Vagina (tissue), 2 donors: ENCODE measurements around the gene TPTE. TPM values are rescaled to one million over a fixed set of nuclear protein-coding genes. Genes with fewer than 3 reads are reported as not detected.
"Not testable (repeated sequence)": the region's sequence is repeated elsewhere in the genome, so short reads cannot be mapped to it uniquely, and the experiment has no call there.

Experiments
- DNase-seq, 2 donors: peaks; one replicate each; pipeline ENCODE4 v3.0.0-alpha.2; 2017; ENCODE audit errors: extremely low spot score in 2 of 2
- H3K27ac ChIP-seq: fragments of 200-600 bp; sonication (generic); one replicate; pipeline ENCODE4 v1.5.1; 2019
- H3K27me3 ChIP-seq: fragments of 200-600 bp; sonication (generic); one replicate; pipeline ENCODE4 v1.5.1; 2019
- H3K36me3 ChIP-seq, 2 donors: fragments of 200-600 bp; sonication (generic); one replicate each; pipeline ENCODE4 v1.5.1; 2017 to 2019
- H3K4me1 ChIP-seq: fragments of 200-600 bp; sonication (generic); one replicate; pipeline ENCODE4 v1.5.1; 2019
- H3K4me3 ChIP-seq, 2 donors: fragments of 200-600 bp; sonication (generic); 1 replicate in 1 of 2; 2 replicates in 1 of 2; pipeline ENCODE4 v1.5.1; 2016 to 2019
- H3K9me3 ChIP-seq: fragments of 200-600 bp; sonication (generic); one replicate; pipeline ENCODE4 v1.5.1; 2019
- CTCF ChIP-seq, 3 experiments: fragments of 450-650 bp in 2 of 3; fragments of 200-600 bp in 1 of 3; sonication (generic) in 1 of 3; IDR thresholded peaks; one replicate each; pipeline ENCODE4 v1.5.1; 2017 to 2019; ENCODE audit warnings: antibody characterized with exemption in 3 of 3, mild to moderate bottlenecking in 2 of 3, moderate library complexity in 2 of 3
- POLR2A ChIP-seq, 2 donors: fragments of 450-650 bp; IDR thresholded peaks; one replicate each; pipeline ENCODE4 v1.6.1; 2017; ENCODE audit warnings: antibody characterized with exemption in 2 of 2, mild to moderate bottlenecking in 2 of 2, moderate library complexity in 2 of 2
- POLR2AphosphoS5 ChIP-seq, 2 donors: sonication (generic); formaldehyde crosslinking; IDR thresholded peaks; one replicate each; pipeline ENCODE4 v1.9.0; 2017; ENCODE audit warnings: antibody characterized with exemption in 2 of 2, mild to moderate bottlenecking in 2 of 2, low read depth in 1 of 2; ENCODE audit not compliant: insufficient read depth in 1 of 2
- intact Hi-C: fragments of 100-400 bp; cut with DNase I; formaldehyde crosslinking; loops from one replicate; pipeline ENCODE4 v1.15.1; 2023
- total RNA-seq: library from RNA; depleted of rRNA; stranded (reverse); fragments of >200 nt; gene quantifications from one replicate; pipeline ENCODE4 v1.2.3, GENCODE V29; 2016

TPTE gene
- total RNA-seq, 1 donor from 2014 or later: not detected

GRCh38 chr21:10616061-10616460 lies 94.7 kb downstream of the TPTE start:
- H3K9me3 ChIP-seq, H3K4me3 ChIP-seq, H3K4me1 ChIP-seq, intact Hi-C loops, DNase-seq, H3K36me3 ChIP-seq, H3K27me3 ChIP-seq, H3K27ac ChIP-seq: not testable (repeated sequence)

GRCh38 chr21:10616535-10616934 lies 95.2 kb downstream of the TPTE start:
- TF ChIP-seq POLR2AphosphoS5 (IDR thresholded peaks at IDR 0.05; ENCODE audit: insufficient read depth in 1 of 2, low read depth in 1 of 2) (no peak), CTCF (IDR thresholded peaks at IDR 0.05) (no peak), POLR2A (IDR thresholded peaks at IDR 0.05) (no peak)
- DNase-seq: no peak
- no peak overlapping the region for H3K4me3 ChIP-seq
- no peak overlapping the region for H3K27ac ChIP-seq
- no peaks in the 10 kb centered on the region for H3K4me1 ChIP-seq
- H3K27me3 ChIP-seq: no peaks in the 10 kb centered on the region
- no peaks in the 10 kb centered on the region for H3K36me3 ChIP-seq
- intact Hi-C loops: no loop called here
- H3K9me3 ChIP-seq: no peaks in the 10 kb centered on the region

GRCh38 chr21:10617133-10617752 lies 95.9 kb downstream of the TPTE start:
- H3K9me3 ChIP-seq, H3K27ac ChIP-seq, intact Hi-C loops, DNase-seq, H3K4me3 ChIP-seq, H3K4me1 ChIP-seq, H3K36me3 ChIP-seq, H3K27me3 ChIP-seq: not testable (repeated sequence)

DNA sequence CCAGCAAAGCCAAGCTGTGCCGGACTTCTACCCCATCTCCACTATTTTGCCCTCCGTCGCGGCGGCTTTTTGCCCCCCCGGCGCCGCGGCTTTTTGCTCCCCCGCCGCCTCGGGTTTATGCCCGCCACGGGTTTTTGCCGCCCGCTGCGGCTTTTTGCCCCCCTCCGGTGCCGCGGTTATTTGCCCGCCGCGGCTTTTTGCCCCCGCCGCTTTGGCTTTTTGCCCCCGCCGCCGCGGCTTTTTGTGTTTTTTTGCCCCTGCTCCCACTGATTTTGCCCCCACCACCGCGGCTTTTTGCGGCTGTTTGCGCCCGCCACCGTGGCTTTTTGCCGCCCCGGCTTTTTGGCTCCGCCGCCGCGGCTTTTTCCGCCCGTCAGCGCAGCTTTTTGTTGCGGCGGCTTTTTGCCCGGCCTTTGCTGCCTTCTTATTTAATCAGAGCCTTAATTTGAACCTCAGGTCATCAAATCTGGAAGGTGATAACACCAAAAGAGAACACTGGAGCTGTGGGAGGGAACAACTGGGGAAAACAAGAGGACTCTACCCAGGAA lies 106.0 kb downstream of the TPTE start:
- TF ChIP-seq CTCF (IDR thresholded peaks at IDR 0.05) (no peak), POLR2AphosphoS5 (IDR thresholded peaks at IDR 0.05; ENCODE audit: insufficient read depth in 1 of 2, low read depth in 1 of 2) (no peak), POLR2A (IDR thresholded peaks at IDR 0.05) (no peak)
- Histone ChIP-seq H3K36me3 (no peaks in the 10 kb centered on the region), H3K9me3 (peaks cover 5% of the 10 kb centered on the region), H3K4me3 (no peak overlapping the region), H3K27ac (no peak overlapping the region), H3K27me3 (no peaks in the 10 kb centered on the region), H3K4me1 (no peaks in the 10 kb centered on the region)
- intact Hi-C loops: no loop called here
- peak in 1 of 2 donors; percentile 97 for DNase-seq

DNA sequence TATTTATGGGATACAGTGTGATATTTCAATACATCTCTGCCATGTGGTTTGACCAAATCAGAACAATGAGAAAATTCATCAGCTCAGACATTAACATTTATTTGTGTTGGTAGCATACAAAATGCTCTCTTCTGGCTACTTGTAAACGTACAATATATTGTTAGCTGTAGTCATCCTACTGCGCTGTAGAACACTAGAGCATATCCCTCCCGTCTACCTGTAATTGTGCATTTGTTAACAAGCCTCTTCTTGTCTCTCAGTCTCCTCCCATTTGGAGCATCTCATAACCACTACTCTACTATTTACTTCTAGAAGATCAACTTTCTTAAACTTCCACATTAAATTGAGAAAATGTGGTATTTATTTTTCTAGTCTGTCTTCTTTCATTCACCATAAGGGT lies 107.9 kb downstream of the TPTE start:
- DNase-seq, H3K36me3 ChIP-seq, H3K27me3 ChIP-seq, H3K4me1 ChIP-seq, H3K9me3 ChIP-seq, H3K4me3 ChIP-seq, intact Hi-C loops, H3K27ac ChIP-seq: not testable (repeated sequence)

DNA sequence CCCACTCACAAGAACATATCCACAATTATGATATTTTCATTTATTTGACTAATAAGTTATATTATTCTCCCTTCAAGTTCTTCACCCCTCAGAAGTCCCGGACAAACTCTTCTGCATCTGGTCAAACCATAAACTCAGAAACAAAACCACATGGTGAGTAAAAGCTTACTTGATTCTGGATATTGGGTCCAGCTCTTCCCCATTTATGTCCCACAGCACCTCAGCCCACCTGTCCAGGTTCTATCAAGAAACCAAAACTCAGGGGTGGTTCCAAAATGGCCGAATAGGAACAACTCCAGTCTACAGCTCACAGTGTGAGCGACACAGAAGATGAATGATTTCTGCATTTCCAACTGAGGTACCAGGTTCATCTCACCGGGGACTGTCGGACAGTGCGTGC lies 109.4 kb downstream of the TPTE start:
- intact Hi-C loops, H3K9me3 ChIP-seq: not testable (repeated sequence)

GRCh38 chr21:10631316-10631715 lies 109.9 kb downstream of the TPTE start:
- intact Hi-C loops, H3K4me1 ChIP-seq, H3K4me3 ChIP-seq, DNase-seq, H3K9me3 ChIP-seq, H3K27ac ChIP-seq, H3K27me3 ChIP-seq, H3K36me3 ChIP-seq: not testable (repeated sequence)

More for the DNA sequence above, 109.4 kb downstream of the TPTE start:
- H3K36me3 ChIP-seq, H3K4me1 ChIP-seq, H3K4me3 ChIP-seq, DNase-seq, H3K27ac ChIP-seq, H3K27me3 ChIP-seq: not testable (repeated sequence)

- H3K36me3 ChIP-seq, H3K4me1 ChIP-seq, H3K9me3 ChIP-seq, H3K4me3 ChIP-seq, DNase-seq, H3K27me3 ChIP-seq, H3K27ac ChIP-seq, intact Hi-C loops: not testable (repeated sequence)
Measured at GRCh38 chr21:10638144-10638543, 116.8 kb downstream of the TPTE start.
